Kidney tubule cell (primary cell): Measurements from ENCODE around the gene MERTK.
"Not testable (repeated sequence)": the region's sequence is repeated elsewhere in the genome, so short reads cannot be mapped to it uniquely, and the experiment has no call there.

Experiments used
- DNase-seq: peaks from one replicate; pipeline ENCODE4 v3.0.0-alpha.2; 2018; ENCODE audit warnings: low spot score

Gene MERTK

GRCh38 chr2:111946294-111947114, 48.1 kb downstream of the MERTK start:
- peak; percentile 90 for DNase-seq

- DNase-seq = no peak
Measured at GRCh38 chr2:111947219-111947618, 48.8 kb downstream of the MERTK start.

- DNase-seq = no peak
Measured at GRCh38 chr2:111948832-111949231, 50.4 kb downstream of the MERTK start.

GRCh38 chr2:111950236-111950635, 51.8 kb downstream of the MERTK start:
- no peak for DNase-seq

GRCh38 chr2:111951486-111951885, 53.1 kb downstream of the MERTK start:
- no peak for DNase-seq

GRCh38 chr2:111952871-111953452, 54.6 kb downstream of the MERTK start:
- no peak for DNase-seq

GRCh38 chr2:111954602-111955332, 56.4 kb downstream of the MERTK start:
- DNase-seq = no peak

GRCh38 chr2:111957872-111958354, 59.5 kb downstream of the MERTK start:
- DNase-seq = no peak

GRCh38 chr2:111958901-111959300, 60.5 kb downstream of the MERTK start:
- DNase-seq = no peak

- DNase-seq = no peak
Measured at GRCh38 chr2:111961663-111962062, 63.3 kb downstream of the MERTK start.

- DNase-seq = not testable (repeated sequence)
Measured at GRCh38 chr2:111963086-111963485, 64.7 kb downstream of the MERTK start.

- DNase-seq = not testable (repeated sequence)
Measured at GRCh38 chr2:111963508-111963907, 65.1 kb downstream of the MERTK start.

GRCh38 chr2:111965062-111965461, 66.7 kb downstream of the MERTK start:
- DNase-seq = no peak

- no peak for DNase-seq
Measured at GRCh38 chr2:111966241-111966640, 67.8 kb downstream of the MERTK start.

GRCh38 chr2:111967018-111967417, 68.6 kb downstream of the MERTK start:
- DNase-seq = no peak

GRCh38 chr2:111970453-111970852, 72.0 kb downstream of the MERTK start:
- DNase-seq = no peak

GRCh38 chr2:111972955-111973565, 74.7 kb downstream of the MERTK start:
- DNase-seq = peak; percentile 96

- peak; percentile 20 for DNase-seq
Measured at GRCh38 chr2:111973701-111974100, 75.3 kb downstream of the MERTK start.

GRCh38 chr2:111975053-111975552, 76.7 kb downstream of the MERTK start:
- DNase-seq = peak; percentile 99

- peak; percentile 30 for DNase-seq
Measured at GRCh38 chr2:111975819-111976218, 77.4 kb downstream of the MERTK start.

GRCh38 chr2:111977240-111977639, 78.8 kb downstream of the MERTK start:
- DNase-seq = no peak
